HG03039 (cell line): ENCODE measurements around the gene GPR55.

ENCODE experiments used
- ATAC-seq: cut with Tn5 transposase; IDR thresholded peaks from one replicate; pipeline ENCODE4 v1.9.1; 2021; ENCODE audit warnings: mild to moderate bottlenecking, moderate library complexity; ENCODE audit not compliant: unreplicated experiment

GPR55 gene

GRCh38 chr2:230919681-230920080, 5.4 kb downstream of the GPR55 start:
- no peak for ATAC-seq

GRCh38 chr2:230919240-230919639, 5.8 kb downstream of the GPR55 start:
- no peak for ATAC-seq

GRCh38 chr2:230916218-230916617, 8.8 kb downstream of the GPR55 start:
- no peak for ATAC-seq

GRCh38 chr2:230915319-230915718, 9.7 kb downstream of the GPR55 start:
- ATAC-seq = no peak

GRCh38 chr2:230914886-230915285, 10.2 kb downstream of the GPR55 start:
- no peak for ATAC-seq

GRCh38 chr2:230913406-230914143, 11.5 kb downstream of the GPR55 start:
- no peak for ATAC-seq

- no peak for ATAC-seq
These were observed 12.3 kb downstream of the GPR55 start for GRCh38 chr2:230912724-230913123.

GRCh38 chr2:230912046-230912445, 13.0 kb downstream of the GPR55 start:
- no peak for ATAC-seq

- ATAC-seq = no peak
These were observed 14.4 kb downstream of the GPR55 start for GRCh38 chr2:230910546-230911177.

GRCh38 chr2:230909841-230910545, 15.0 kb downstream of the GPR55 start:
- ATAC-seq = no peak

- no peak for ATAC-seq
These were observed 16.3 kb downstream of the GPR55 start for GRCh38 chr2:230908595-230909191.

GRCh38 chr2:230908092-230908594, 16.9 kb downstream of the GPR55 start:
- no peak for ATAC-seq

- ATAC-seq = no peak
These were observed 17.5 kb downstream of the GPR55 start for GRCh38 chr2:230907361-230908091.

GRCh38 chr2:230906471-230907230, 18.4 kb downstream of the GPR55 start:
- no peak for ATAC-seq

- ATAC-seq = no peak
These were observed 19.3 kb downstream of the GPR55 start for GRCh38 chr2:230905448-230906421.

GRCh38 chr2:230904856-230905447, 20.1 kb downstream of the GPR55 start:
- ATAC-seq = no peak

GRCh38 chr2:230903231-230904150, 21.6 kb downstream of the GPR55 start:
- ATAC-seq = no peak
